ENCODE measurements around the gene SMIM33.
"Not testable (repeated sequence)": the region's sequence is repeated elsewhere in the genome, so short reads cannot be mapped to it uniquely, and the experiment has no call there.

The SMIM33 gene

GRCh38 chr5:139481122-139481533, 10.3 kb downstream of the SMIM33 start:
- in situ Hi-C loops (cut with HindIII; ENCODE audit: low sequenced_read_pairs) = no loop called here

DNA sequence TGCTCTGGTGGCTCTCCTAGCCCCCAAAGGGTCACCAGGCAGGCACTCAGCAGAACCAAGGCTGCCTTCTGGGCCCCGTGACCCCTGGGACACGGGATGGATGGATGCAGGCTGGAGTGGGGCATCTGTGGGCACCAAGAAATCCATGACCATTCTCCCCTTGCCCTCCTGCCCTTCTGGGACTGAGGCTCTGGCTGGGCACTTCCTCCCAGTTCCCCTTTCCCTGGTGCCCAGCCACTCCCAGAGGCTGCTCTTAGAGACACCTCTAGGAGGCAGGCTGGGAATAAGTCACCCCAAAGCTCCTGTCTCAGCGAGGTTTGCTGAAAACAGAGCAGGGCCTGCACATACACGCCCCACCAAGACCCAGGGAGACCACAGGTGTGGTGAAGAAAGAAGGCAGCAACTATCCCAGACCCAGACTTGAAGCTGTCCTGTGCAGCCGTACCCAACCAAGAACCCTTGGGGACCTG, 10.8 kb downstream of the SMIM33 start:
- in situ Hi-C loops (cut with HindIII; ENCODE audit: low sequenced_read_pairs) = no loop called here

DNA sequence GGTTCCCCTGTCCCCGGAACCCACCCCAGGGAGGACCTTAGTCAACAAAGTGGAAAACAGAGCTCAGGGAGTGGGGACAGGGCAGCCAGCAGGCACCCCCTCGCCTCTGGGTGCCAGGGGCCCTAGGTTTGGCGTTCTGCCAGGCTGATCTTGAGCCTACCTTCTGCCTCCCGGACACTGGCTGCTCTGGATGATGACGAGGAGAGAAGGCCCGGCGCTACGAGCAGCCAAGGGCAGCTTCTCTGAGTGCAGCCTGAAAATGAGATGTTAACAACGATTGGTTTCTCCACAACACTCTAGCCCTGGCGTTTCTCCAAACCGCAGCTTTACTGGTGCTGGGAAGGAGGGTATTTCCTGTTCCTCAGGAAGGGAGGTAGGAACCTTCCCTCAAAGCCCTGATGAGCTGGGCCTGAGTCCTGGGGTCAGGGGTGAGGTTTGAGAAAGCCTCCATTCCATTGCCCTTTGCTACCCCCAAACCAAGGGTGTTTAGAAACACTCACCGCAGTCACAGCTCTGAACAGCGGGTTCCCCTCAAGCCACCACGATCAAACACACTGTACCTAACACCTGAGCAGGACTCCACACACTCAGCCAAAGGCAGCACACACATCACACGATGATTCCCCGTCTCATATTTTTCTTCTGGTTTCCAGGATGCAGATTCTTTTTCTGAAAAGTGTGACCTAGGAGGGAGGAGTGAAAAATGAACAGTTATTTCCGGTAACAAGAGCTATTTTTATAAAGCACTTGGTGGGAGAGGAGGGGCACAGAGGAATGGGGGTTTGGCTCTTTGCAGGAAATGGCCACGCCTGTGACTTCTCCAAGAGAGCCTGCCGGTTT, 11.5 kb downstream of the SMIM33 start, which contains the start of gene STING1:
TSS of gene STING1 (minus strand) at position 709 of the 840 bp plus-strand sequence. CDS start 1,054 bp downstream, outside the sequence.
- in situ Hi-C loops (cut with HindIII; ENCODE audit: low sequenced_read_pairs) = no loop called here

GRCh38 chr5:139482890-139483208, 12.0 kb downstream of the SMIM33 start:
- in situ Hi-C loops (cut with HindIII; ENCODE audit: low sequenced_read_pairs) = not testable (repeated sequence)

DNA sequence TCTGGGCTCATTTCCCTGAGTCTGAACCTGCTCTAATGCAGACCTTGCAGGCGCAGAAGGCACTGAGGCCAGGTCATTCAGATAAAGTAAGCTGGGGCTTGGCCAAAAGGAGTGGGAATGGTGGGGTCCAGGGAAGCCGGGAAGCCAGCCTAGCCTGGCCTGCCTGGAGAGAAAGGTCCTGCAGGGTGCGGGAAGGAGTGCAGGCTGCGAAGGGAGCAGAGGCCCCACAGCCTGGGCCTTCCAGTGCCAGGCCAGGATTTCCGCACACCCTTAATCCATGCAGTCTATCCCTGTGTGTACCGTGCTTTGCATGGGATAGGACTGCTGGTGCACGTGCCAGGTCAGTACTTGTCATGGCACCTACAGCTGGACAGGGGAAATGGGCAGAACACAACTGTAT, 15.4 kb downstream of the SMIM33 start:
- in situ Hi-C loops (cut with HindIII; ENCODE audit: low sequenced_read_pairs) = no loop called here

DNA sequence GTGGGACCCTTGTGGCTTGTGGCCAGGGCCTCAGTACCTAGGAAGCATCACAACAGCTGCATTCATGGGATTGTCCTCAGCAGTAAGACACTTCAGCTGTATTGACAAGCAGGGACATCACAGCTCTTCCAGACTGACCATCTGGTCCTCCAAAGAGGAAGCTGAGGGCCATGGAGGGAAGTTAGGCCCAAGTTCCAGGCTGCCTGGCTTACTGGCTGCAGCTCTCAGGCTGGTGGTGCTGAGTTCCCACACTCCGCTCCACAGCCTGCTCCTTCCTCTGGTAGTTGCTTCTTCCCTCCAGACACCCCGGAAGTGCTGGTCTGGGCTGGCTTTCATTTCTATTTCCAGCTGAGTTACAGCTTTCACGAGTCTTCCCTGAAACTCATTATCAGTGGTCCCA, 17.5 kb downstream of the SMIM33 start:
- in situ Hi-C loops (cut with HindIII; ENCODE audit: low sequenced_read_pairs) = no loop called here

DNA sequence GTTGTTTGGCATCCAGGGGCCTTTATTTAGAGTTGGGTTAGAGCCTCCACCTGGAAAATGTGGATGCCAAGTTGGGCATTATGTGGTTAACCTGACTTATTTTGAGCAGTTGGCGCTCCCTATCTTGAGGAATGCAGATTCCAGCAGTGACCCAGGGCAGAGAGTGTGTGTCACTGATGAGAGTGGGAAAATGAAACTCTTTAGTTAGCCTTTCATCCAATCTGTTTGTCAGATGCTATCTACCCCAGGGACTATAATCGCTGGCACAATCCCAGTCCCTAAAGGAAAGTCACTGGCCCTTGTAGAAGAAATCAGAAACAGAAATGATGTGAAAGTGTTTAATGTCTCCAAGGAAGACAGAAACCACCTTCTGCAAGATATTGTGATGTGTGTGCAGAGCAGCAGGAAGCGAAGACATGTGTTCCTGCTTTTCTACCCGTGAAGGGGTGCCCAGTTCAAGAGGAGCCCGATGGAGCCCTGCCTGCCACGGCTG, 21.9 kb downstream of the SMIM33 start:
- in situ Hi-C loops (cut with HindIII; ENCODE audit: low sequenced_read_pairs) = no loop called here

DNA sequence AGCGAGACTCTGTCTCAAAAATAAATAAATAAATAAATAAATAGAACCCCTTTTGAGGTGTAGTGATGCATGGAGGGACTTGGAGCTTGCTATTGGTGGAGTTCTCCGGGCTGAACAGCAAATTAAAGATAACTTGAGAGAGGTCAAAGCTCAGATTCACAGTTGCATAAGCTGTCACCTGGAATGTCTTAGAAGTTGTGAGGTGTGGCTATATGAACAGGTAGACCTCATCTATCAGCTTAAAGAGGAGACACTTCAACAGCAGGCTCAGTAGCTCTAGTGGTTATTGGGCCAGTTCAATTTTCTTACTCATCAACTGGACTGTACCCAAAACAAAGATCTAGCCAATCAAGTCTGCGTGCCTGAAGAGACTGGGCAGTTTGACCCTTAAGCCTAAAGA, 23.5 kb downstream of the SMIM33 start:
- in situ Hi-C loops (cut with HindIII; ENCODE audit: low sequenced_read_pairs) = no loop called here

- in situ Hi-C loops (cut with HindIII; ENCODE audit: low sequenced_read_pairs) = no loop called here
Measured at GRCh38 chr5:139494832-139495231, 24.0 kb downstream of the SMIM33 start.

- in situ Hi-C loops (cut with HindIII; ENCODE audit: low sequenced_read_pairs) = no loop called here
Measured at GRCh38 chr5:139495638-139496435, 25.0 kb downstream of the SMIM33 start.

DNA sequence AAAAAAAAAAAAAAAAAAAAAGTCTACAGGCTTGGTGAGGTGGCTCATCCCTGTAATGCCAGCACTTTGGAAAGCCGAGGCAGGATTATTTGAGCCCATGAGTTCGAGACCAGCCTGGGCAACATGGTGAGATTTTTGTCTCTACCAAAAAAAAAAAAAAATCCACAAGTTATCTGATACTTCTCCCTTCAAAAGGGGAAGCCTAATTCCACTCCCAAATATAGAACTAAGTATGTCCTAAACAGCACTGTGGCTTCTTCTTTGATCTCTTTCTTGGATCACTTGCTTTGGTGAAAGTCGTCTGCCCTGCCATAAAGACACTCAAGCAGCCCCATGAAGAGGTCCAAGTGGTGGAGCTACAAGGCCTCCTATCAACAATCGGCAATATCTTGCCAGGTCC, 30.6 kb downstream of the SMIM33 start:
- in situ Hi-C loops (cut with HindIII; ENCODE audit: low sequenced_read_pairs) = no loop called here

GRCh38 chr5:139503036-139503817, 32.4 kb downstream of the SMIM33 start:
- in situ Hi-C loops (cut with HindIII; ENCODE audit: low sequenced_read_pairs) = not testable (repeated sequence)

DNA sequence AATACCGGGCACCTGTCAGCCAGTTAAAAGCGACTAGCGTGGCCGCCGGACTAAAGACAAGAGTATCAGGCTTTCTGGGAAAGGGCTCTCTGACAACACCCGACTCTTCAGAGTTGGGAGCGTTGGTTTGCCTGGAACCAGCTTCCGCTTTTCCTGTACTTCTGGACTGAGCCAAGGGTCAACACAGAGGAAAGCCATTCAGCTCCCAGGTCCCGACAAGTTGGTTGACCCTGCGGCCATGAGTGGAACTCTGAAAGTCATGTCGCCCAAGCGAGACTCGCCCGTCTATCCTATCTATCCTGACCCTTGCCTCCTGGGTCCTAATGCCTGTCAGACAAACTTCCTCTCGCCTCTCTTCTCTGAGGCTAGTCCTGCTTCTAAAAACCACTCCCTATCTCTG, 33.1 kb downstream of the SMIM33 start:
- in situ Hi-C loops (cut with HindIII; ENCODE audit: low sequenced_read_pairs) = not testable (repeated sequence)

DNA sequence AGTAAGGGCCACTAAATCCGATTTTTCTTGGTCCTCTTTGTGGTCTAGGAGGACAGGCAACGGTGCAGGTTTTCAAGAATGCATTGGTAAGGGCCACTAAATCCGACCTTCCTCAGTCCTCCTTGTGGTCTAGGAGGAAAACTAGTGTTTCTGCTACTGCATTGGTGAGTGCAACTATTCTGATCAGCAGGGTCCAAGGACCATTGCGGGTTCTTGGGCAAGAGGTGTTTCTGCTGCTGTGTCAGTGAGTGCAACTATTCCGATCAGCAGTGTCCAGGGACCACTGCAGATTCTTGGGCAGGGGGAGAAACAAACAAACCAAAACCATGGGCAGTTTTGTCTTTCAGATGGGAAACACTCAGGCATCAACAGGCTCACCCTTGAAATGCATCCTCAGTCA, 33.9 kb downstream of the SMIM33 start:
- in situ Hi-C loops (cut with HindIII; ENCODE audit: low sequenced_read_pairs) = not testable (repeated sequence)

GRCh38 chr5:139512786-139513390, 42.1 kb downstream of the SMIM33 start:
- in situ Hi-C loops (cut with HindIII; ENCODE audit: low sequenced_read_pairs) = no loop called here

- in situ Hi-C loops (cut with HindIII; ENCODE audit: low sequenced_read_pairs) = not testable (repeated sequence)
Measured at GRCh38 chr5:139513434-139513833, 42.6 kb downstream of the SMIM33 start.

DNA sequence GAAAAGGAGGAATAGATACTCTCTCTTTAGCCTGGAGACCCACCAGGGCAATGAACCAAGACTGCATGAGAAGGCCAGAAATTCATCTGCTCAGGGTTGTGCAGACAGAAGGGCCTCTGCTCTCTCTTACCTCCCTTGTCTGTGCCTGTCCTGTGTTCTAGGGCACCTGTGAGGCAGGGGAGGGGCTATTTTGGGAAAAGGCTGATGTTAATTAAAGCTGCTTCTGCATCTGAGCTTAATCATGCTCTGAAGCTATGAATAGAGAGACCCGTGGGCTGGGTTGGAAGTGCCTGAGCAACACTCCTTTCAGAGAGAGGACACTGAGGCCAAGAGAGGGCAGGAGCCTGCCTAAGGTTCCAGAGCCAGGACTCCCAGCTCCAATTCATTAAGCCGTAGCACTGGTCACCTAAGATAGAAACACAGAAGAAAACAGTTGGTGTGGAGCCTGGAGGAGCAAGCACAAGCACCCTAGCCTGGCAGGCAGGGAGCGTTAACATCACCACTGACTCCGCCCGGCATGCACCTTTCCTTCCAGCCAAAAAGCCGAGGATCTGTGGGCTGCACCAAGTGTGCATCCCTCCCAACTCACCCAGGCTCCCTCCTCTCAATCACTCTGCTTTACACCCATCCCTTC, 43.2 kb downstream of the SMIM33 start:
- in situ Hi-C loops (cut with HindIII; ENCODE audit: low sequenced_read_pairs) = no loop called here

GRCh38 chr5:139514486-139514856, 43.7 kb downstream of the SMIM33 start:
- in situ Hi-C loops (cut with HindIII; ENCODE audit: low sequenced_read_pairs) = no loop called here

DNA sequence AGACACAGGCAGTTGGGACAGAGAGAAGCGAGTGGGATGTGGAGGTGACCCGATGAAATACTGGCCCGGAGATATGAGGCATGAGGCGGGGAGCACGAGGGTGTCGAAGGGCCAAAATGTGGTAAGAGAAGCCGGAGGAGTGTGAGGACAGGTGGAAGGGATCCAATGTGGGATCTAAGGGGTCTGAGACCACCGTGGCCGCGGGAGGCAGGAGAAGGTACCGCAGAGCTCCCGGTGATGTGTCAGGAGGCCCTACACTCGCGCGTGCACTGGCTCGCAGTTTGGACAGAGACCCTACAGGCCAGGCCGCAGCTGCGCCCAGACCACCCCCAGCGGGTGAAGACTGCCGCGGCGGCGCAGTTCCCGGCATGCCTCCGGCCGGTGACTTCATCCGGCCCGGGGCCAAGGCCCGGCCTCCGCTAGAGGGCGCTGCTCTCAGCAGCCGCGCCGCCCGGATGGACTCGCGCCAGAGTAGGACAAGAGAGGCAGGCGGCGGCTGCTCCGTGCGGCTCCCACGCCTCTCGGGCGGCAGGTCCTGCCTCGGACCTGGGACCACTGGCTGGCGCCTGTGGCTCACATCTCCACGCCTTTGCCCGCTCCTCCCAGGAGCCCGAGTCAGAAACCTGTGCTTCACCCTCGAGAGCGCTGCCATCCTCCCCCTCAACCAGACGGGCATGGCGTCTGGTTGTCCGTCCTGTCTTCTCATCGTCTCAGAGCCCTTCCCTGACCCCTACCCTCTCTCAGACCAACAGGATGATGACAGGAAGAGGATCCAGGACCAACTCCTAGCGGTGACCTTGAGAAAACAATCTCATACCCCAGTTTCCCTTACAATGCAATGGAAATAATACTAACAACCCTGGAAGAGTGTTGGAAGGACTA, 47.1 kb downstream of the SMIM33 start:
- in situ Hi-C loops (cut with HindIII; ENCODE audit: low sequenced_read_pairs) = no loop called here

Data from DLD1 (cell line).